HFF-Myc (cell line): ENCODE results near the gene SLC2A4.
"Not testable (repeated sequence)": the region's sequence is repeated elsewhere in the genome, so short reads cannot be mapped to it uniquely, and the experiment has no call there.

Experiments
- DNase-seq: peaks from one replicate; pipeline ENCODE4 v3.0.0-alpha.2; 2011; ENCODE audit warnings: low read depth; ENCODE audit errors: extremely low read depth
- H3K4me3 ChIP-seq: replicated peaks from 2 replicates; pipeline ENCODE4 v1.5.1; 2011; ENCODE audit warnings: low read depth, mild to moderate bottlenecking, control low read depth, low read length
- CTCF ChIP-seq: IDR thresholded peaks from 2 replicates; pipeline ENCODE4 v1.5.1; 2012; ENCODE audit warnings: mild to moderate bottlenecking, low read depth, low read length, control low read depth; ENCODE audit errors: missing control alignments

The SLC2A4 gene

GRCh38 chr17:7330638-7331015 lies 49.1 kb downstream of the SLC2A4 start:
- no peak for TF ChIP-seq CTCF
- DNase-seq, result no peak
- H3K4me3 ChIP-seq, result peak overlapping the region; percentile 89

- no peak overlapping the region for H3K4me3 ChIP-seq
- TF ChIP-seq CTCF, result no peak
- no peak for DNase-seq
Measured at GRCh38 chr17:7332111-7332510, 50.6 kb downstream of the SLC2A4 start.

GRCh38 chr17:7332600-7333069 lies 51.1 kb downstream of the SLC2A4 start:
- not testable (repeated sequence) for DNase-seq, H3K4me3 ChIP-seq

GRCh38 chr17:7334938-7335538 lies 53.5 kb downstream of the SLC2A4 start:
- TF ChIP-seq CTCF, result no peak
- no peak for DNase-seq
- H3K4me3 ChIP-seq, result no peak overlapping the region

GRCh38 chr17:7335765-7336164 lies 54.2 kb downstream of the SLC2A4 start:
- not testable (repeated sequence) for H3K4me3 ChIP-seq, DNase-seq

- peak within 1 kb of the TSS; percentile 11; the same call in 1 of the 2 replicates for H3K4me3 ChIP-seq
- TF ChIP-seq CTCF, result no peak
- no peak for DNase-seq
Measured at GRCh38 chr17:7336240-7337175, 55.0 kb downstream of the SLC2A4 start, which contains the start of gene ACAP1. ACAP1 (plus strand) TSS chr17:7336529; CDS start chr17:7336735, 206 bp downstream.

- DNase-seq, H3K4me3 ChIP-seq: not testable (repeated sequence)
Measured at GRCh38 chr17:7337600-7337999, 56.1 kb downstream of the SLC2A4 start.
